GM21737 (cell line): Measurements from ENCODE around the gene HPS4.
"Not testable (repeated sequence)": the region's sequence is repeated elsewhere in the genome, so short reads cannot be mapped to it uniquely, and the experiment has no call there.

Source experiments
- ATAC-seq: cut with Tn5 transposase; IDR thresholded peaks from one replicate; pipeline ENCODE4 v1.9.1; 2021; ENCODE audit warnings: mild to moderate bottlenecking, moderate library complexity; ENCODE audit not compliant: unreplicated experiment

The HPS4 gene

GRCh38 chr22:26444777-26445176 lies 38.8 kb downstream of the HPS4 start:
- ATAC-seq, result no peak

GRCh38 chr22:26443901-26444690 lies 39.5 kb downstream of the HPS4 start:
- no peak for ATAC-seq

GRCh38 chr22:26442086-26442756 lies 41.4 kb downstream of the HPS4 start:
- ATAC-seq, result no peak

GRCh38 chr22:26439559-26439958 lies 44.0 kb downstream of the HPS4 start:
- no peak for ATAC-seq

- ATAC-seq, result not testable (repeated sequence)
Observed at GRCh38 chr22:26438776-26439175, 44.8 kb downstream of the HPS4 start.

GRCh38 chr22:26437694-26438392 lies 45.7 kb downstream of the HPS4 start:
- no peak for ATAC-seq

GRCh38 chr22:26436903-26437515 lies 46.6 kb downstream of the HPS4 start:
- no peak for ATAC-seq

- no peak for ATAC-seq
Observed at GRCh38 chr22:26435327-26436093, 48.1 kb downstream of the HPS4 start.

GRCh38 chr22:26433805-26434204 lies 49.8 kb downstream of the HPS4 start:
- no peak for ATAC-seq

GRCh38 chr22:26432619-26433311 lies 50.8 kb downstream of the HPS4 start:
- ATAC-seq, result no peak

GRCh38 chr22:26431261-26431995 lies 52.2 kb downstream of the HPS4 start:
- no peak for ATAC-seq

- no peak for ATAC-seq
Observed at GRCh38 chr22:26430600-26430999, 53.0 kb downstream of the HPS4 start.

GRCh38 chr22:26429458-26430286 lies 53.9 kb downstream of the HPS4 start:
- ATAC-seq, result peak; percentile 6

- ATAC-seq, result peak; percentile 57
Observed at GRCh38 chr22:26428515-26429457, 54.8 kb downstream of the HPS4 start, which contains the start of gene ASPHD2. Gene ASPHD2, plus strand, starts transcription at chr22:26429260. Its CDS starts 4,356 bp downstream, at chr22:26433616.

- no peak for ATAC-seq
Observed at GRCh38 chr22:26426924-26427323, 56.7 kb downstream of the HPS4 start.

GRCh38 chr22:26418620-26419019 lies 65.0 kb downstream of the HPS4 start:
- ATAC-seq, result no peak

GRCh38 chr22:26417406-26417805 lies 66.2 kb downstream of the HPS4 start:
- no peak for ATAC-seq
